IMR-90 (cell line): ENCODE data around the gene SPTLC1. TPM values are rescaled to one million over a fixed set of nuclear protein-coding genes. Genes with fewer than 3 reads are reported as not detected.

ENCODE experiments used
- ATAC-seq: fragments of 200-7000 bp; cut with Tn5 transposase; 2 replicates; pipeline ENCODE4 v1.9.1; 2020; ENCODE audit warnings: low read depth, mild to moderate bottlenecking, moderate library complexity
- BruUV-seq: library from RNA; stranded (reverse); fragments of 400-500 nt; replicated peaks from 2 replicates; lab custom pipeline; 2021; lab: Mats Ljungman, UMichigan
- CTCF ChIA-PET: fragments of 300-600 bp; formaldehyde crosslinking; extraction: SDS; loops from one replicate; lab custom pipeline; 2021; ENCODE audit warnings: antibody characterized with exemption; lab: Yijun Ruan, JAX
- POLR2A ChIA-PET: fragments of 300-600 bp; sonication (Branson Sonifier 250); formaldehyde crosslinking; loops from one replicate; lab custom pipeline; 2022; ENCODE audit warnings: antibody characterized with exemption; ENCODE audit not compliant: unreplicated experiment; lab: Charles Lee
- DNase-seq: peaks from one replicate; pipeline ENCODE4 v3.0.0; 2013
- H2AFZ ChIP-seq: replicated peaks from 2 replicates; pipeline ENCODE3; 2013; ENCODE audit warnings: low read length, mild to moderate bottlenecking; ENCODE audit not compliant: poor library complexity
- H2AK5ac ChIP-seq: 2 replicates; pipeline ENCODE4 v1.6.1; 2013; ENCODE audit warnings: low read depth, low read length, inconsistent platforms
- H2AK9ac ChIP-seq: replicated peaks from 2 replicates; pipeline ENCODE3; 2013; ENCODE audit warnings: mild to moderate bottlenecking, low read depth, low read length, moderate library complexity; ENCODE audit not compliant: poor library complexity
- H2BK120ac ChIP-seq: 2 replicates; pipeline ENCODE4 v1.6.1; 2013; ENCODE audit warnings: low read depth, low read length, inconsistent platforms
- H2BK15ac ChIP-seq: 3 replicates; pipeline ENCODE4 v1.6.1; 2013; ENCODE audit warnings: low read depth, low read length, inconsistent platforms
- H2BK20ac ChIP-seq: 2 replicates; pipeline ENCODE4 v1.6.1; 2013; ENCODE audit warnings: low read depth, mild to moderate bottlenecking, inconsistent platforms, low read length, moderate library complexity
- H2BK5ac ChIP-seq: 2 replicates; pipeline ENCODE4 v1.6.1; 2013; ENCODE audit warnings: mild to moderate bottlenecking, low read depth, low read length, inconsistent platforms; ENCODE audit not compliant: poor library complexity, severe bottlenecking
- H3K14ac ChIP-seq: replicated peaks from 2 replicates; pipeline ENCODE4 v1.6.1; 2013; ENCODE audit warnings: low read depth, low read length, inconsistent platforms
- H3K18ac ChIP-seq: 2 replicates; pipeline ENCODE4 v1.6.1; 2013; ENCODE audit warnings: low read depth, low read length, control low read depth
- H3K23ac ChIP-seq: 2 replicates; pipeline ENCODE4 v1.6.1; 2013; ENCODE audit warnings: low read depth, low read length, inconsistent platforms
- H3K27ac ChIP-seq: 2 replicates; pipeline ENCODE4 v1.5.1; 2013; ENCODE audit warnings: mild to moderate bottlenecking, control low read depth, low read length; ENCODE audit not compliant: insufficient read depth
- H3K27me3 ChIP-seq: 2 replicates; pipeline ENCODE4 v1.6.1; 2013; ENCODE audit warnings: low read length; ENCODE audit not compliant: control insufficient read depth, insufficient read depth
- H3K36me3 ChIP-seq: 2 replicates; pipeline ENCODE4 v1.6.1; 2013; ENCODE audit warnings: low read length, mixed read lengths; ENCODE audit not compliant: control insufficient read depth, insufficient read depth
- H3K4ac ChIP-seq: 2 replicates; pipeline ENCODE4 v1.6.1; 2013; ENCODE audit warnings: low read depth, low read length, inconsistent platforms
- H3K4me1 ChIP-seq: 2 replicates; pipeline ENCODE4 v1.6.1; 2013; ENCODE audit warnings: low read length, mixed read lengths; ENCODE audit not compliant: control insufficient read depth, insufficient read depth
- H3K4me2 ChIP-seq: 2 replicates; pipeline ENCODE4 v1.6.1; 2013; ENCODE audit warnings: low read depth, mild to moderate bottlenecking, control low read depth, low read length, moderate library complexity
- H3K4me3 ChIP-seq: 2 replicates; pipeline ENCODE4 v1.5.1; 2013; ENCODE audit warnings: low read depth, mild to moderate bottlenecking, control low read depth, low read length, moderate library complexity; ENCODE audit not compliant: insufficient read depth
- H3K56ac ChIP-seq: 2 replicates; pipeline ENCODE4 v1.6.1; 2013; ENCODE audit warnings: low read length, inconsistent platforms; ENCODE audit not compliant: insufficient read depth; ENCODE audit errors: extremely low read depth
- H3K79me1 ChIP-seq, 2 experiments: 2 replicates each; pipeline ENCODE4 v1.6.1; 2013; ENCODE audit warnings: low read length in 2 of 2, inconsistent platforms in 1 of 2, low read depth in 1 of 2
- H3K9ac ChIP-seq: 2 replicates; pipeline ENCODE4 v1.6.1; 2013; ENCODE audit warnings: low read depth, low read length, control low read depth
- H3K9me1 ChIP-seq: 2 replicates; pipeline ENCODE4 v1.6.1; 2013; ENCODE audit warnings: low read length, inconsistent platforms; ENCODE audit not compliant: insufficient read depth
- H3K9me3 ChIP-seq: 2 replicates; pipeline ENCODE4 v1.6.1; 2013; ENCODE audit warnings: low read length; ENCODE audit not compliant: control insufficient read depth, insufficient read depth
- H4K20me1 ChIP-seq: 2 replicates; pipeline ENCODE4 v1.6.1; 2013; ENCODE audit warnings: low read length, inconsistent platforms; ENCODE audit not compliant: insufficient read depth
- H4K5ac ChIP-seq: 2 replicates; pipeline ENCODE4 v1.6.1; 2013; ENCODE audit warnings: mild to moderate bottlenecking, low read depth, low read length, control low read depth
- H4K8ac ChIP-seq, 2 experiments: 2 replicates each; pipeline ENCODE4 v1.6.1; 2013; ENCODE audit warnings: low read depth in 2 of 2, low read length in 2 of 2, control low read depth in 1 of 2, inconsistent platforms in 1 of 2
- H4K91ac ChIP-seq: 2 replicates; pipeline ENCODE4 v1.6.1; 2013; ENCODE audit warnings: low read depth, low read length, inconsistent platforms; ENCODE audit not compliant: insufficient read depth
- CHD1 ChIP-seq: IDR thresholded peaks from 2 replicates; pipeline ENCODE4 v1.6.1; 2012; ENCODE audit warnings: low read depth, low read length, improper control_type of control experiment
- MAFK ChIP-seq: IDR thresholded peaks from 2 replicates; pipeline ENCODE4 v1.6.1; 2012; ENCODE audit warnings: low read depth, low read length, improper control_type of control experiment
- NFE2L2 ChIP-seq: fragments of 150-350 bp; IDR thresholded peaks from 2 replicates; pipeline ENCODE4 v1.6.1; 2016; ENCODE audit warnings: low read depth, mild to moderate bottlenecking, low read length
- RFX5 ChIP-seq: IDR thresholded peaks from 2 replicates; pipeline ENCODE4 v1.8.0; 2012; ENCODE audit warnings: low read depth, mild to moderate bottlenecking, low read length, moderate library complexity
- WGBS, 2 experiments: methylation state at CpG; one replicate each; pipeline versions ENCODE4 v1.1.5 to v1.1.7; 2013; ENCODE audit warnings: missing lambda C conversion rate in 2 of 2; ENCODE audit not compliant: insufficient read length in 1 of 2; ENCODE audit errors: extremely low coverage in 2 of 2; 5-methylcytosine and 5-hydroxymethylcytosine counted together
- dilution Hi-C: fragments of 300-500 bp; cut with HindIII; formaldehyde crosslinking; loops from one replicate; pipeline ENCODE4 v1.14.3; 2018; ENCODE audit warnings: low sequenced_read_pairs; ENCODE audit not compliant: unreplicated experiment
- in situ Hi-C: fragments of 300-500 bp; cut with MboI; formaldehyde crosslinking; loops from 3 replicates; pipeline ENCODE4 v1.14.3; 2019; ENCODE audit warnings: low sequenced_read_pairs, inconsistent platforms, mixed read lengths
- intact Hi-C: fragments of 100-400 bp; cut with micrococcal nuclease; formaldehyde crosslinking; loops from 2 replicates; pipeline ENCODE4 v1.10.0; 2022
- polyA plus RNA-seq, 3 experiments: library from polyadenylated mRNA; depleted of rRNA; stranded (reverse); fragments of >200 nt; gene quantifications; 2 replicates each; pipeline ENCODE4 v1.2.3, GENCODE V29; 2012; ENCODE audit warnings: low replicate concordance in 1 of 3
- total RNA-seq: library from RNA; depleted of rRNA; stranded (reverse); fragments of >200 nt; gene quantifications from 2 replicates; pipeline ENCODE4 v1.2.3, GENCODE V29; 2012
- TF ChIP-seq, protein P1 (sequence below): fragments of 150-350 bp; IDR thresholded peaks from 2 replicates; pipeline ENCODE4 v1.6.1; 2016; ENCODE audit warnings: low read depth, mild to moderate bottlenecking, low read length, moderate library complexity, borderline replicate concordance

SPTLC1 gene
- total and polyA plus RNA-seq, 2 of the 4 experiments (the other 2 are of a cell fraction): 65.7 to 92.7 TPM

GRCh38 chr9:92057226-92057625 lies 58.0 kb downstream of the SPTLC1 start:
- Histone ChIP-seq H2AK9ac (no peak overlapping the region), H3K79me1 (peaks cover 7 to 19% of the 10 kb centered on the region in 2 experiments), H2BK15ac (no peak overlapping the region), H3K9ac (no peak overlapping the region), H3K56ac (no peak overlapping the region), H2AK5ac (no peak overlapping the region), H3K4ac (no peak overlapping the region), H2BK20ac (no peak overlapping the region), H3K4me3 (no peak overlapping the region), H3K27me3 (no peaks in the 10 kb centered on the region), H4K91ac (no peak overlapping the region), H4K8ac (no peak overlapping the region), H2AFZ (no peak overlapping the region), H3K14ac (no peak overlapping the region), H4K5ac (no peak overlapping the region), H3K4me1 (no peaks in the 10 kb centered on the region), H3K4me2 (no peak overlapping the region), H2BK120ac (no peak overlapping the region), H3K36me3 (peaks cover 18% of the 10 kb centered on the region), H3K9me3 (peaks cover 6% of the 10 kb centered on the region; the same call in 1 of the 2 replicates), H2BK5ac (no peak overlapping the region), H3K23ac (no peak overlapping the region), H3K18ac (no peak overlapping the region), H3K9me1 (no peaks in the 10 kb centered on the region), H4K20me1 (0 out of 2 replicates have a peak, but pooled peaks cover 3% of the 10 kb centered on the region), H3K27ac (no peak overlapping the region)
- in situ Hi-C loops (no loop called here), dilution Hi-C loops (no loop called here), intact Hi-C loops (no loop called here)
- ChIA-PET CTCF (no interaction called here), POLR2A (no interaction called here)
- no peak for DNase-seq
- no peak for TF ChIP-seq NFE2L2
- no peak for TF ChIP-seq MAFK
- no peak for TF ChIP-seq CHD1
- TF ChIP-seq, protein P1, sequence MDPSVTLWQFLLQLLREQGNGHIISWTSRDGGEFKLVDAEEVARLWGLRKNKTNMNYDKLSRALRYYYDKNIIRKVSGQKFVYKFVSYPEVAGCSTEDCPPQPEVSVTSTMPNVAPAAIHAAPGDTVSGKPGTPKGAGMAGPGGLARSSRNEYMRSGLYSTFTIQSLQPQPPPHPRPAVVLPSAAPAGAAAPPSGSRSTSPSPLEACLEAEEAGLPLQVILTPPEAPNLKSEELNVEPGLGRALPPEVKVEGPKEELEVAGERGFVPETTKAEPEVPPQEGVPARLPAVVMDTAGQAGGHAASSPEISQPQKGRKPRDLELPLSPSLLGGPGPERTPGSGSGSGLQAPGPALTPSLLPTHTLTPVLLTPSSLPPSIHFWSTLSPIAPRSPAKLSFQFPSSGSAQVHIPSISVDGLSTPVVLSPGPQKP: no peak
- TF ChIP-seq RFX5: no peak
- no peak for ATAC-seq
- no TSS peak for BruUV-seq
- no CpG with 5 or more reads among the region's 1 CpG for WGBS, 2 experiments
